Kidney glomerular epithelial cell (primary cell): ENCODE measurements around the gene NES.

Experiments used
- DNase-seq: peaks from one replicate; lab custom pipeline; 2025; lab: John Stamatoyannopoulos, UW

NES gene

GRCh38 chr1:156703741-156704140, 26.5 kb upstream of the NES start:
- no peak for DNase-seq

GRCh38 chr1:156703336-156703735, 26.1 kb upstream of the NES start:
- no peak for DNase-seq

GRCh38 chr1:156700736-156701531, 23.7 kb upstream of the NES start:
- DNase-seq, result no peak

GRCh38 chr1:156698995-156699394, 21.8 kb upstream of the NES start:
- DNase-seq, result no peak

GRCh38 chr1:156697481-156697880, 20.3 kb upstream of the NES start:
- DNase-seq, result peak; percentile 39

GRCh38 chr1:156696755-156697154, 19.5 kb upstream of the NES start:
- DNase-seq, result no peak

- no peak for DNase-seq
Observed at GRCh38 chr1:156694690-156694962, 17.4 kb upstream of the NES start.

- no peak for DNase-seq
Observed at GRCh38 chr1:156693848-156694689, 16.9 kb upstream of the NES start.

GRCh38 chr1:156692925-156693847, 16.0 kb upstream of the NES start:
- no peak for DNase-seq

- DNase-seq, result no peak
Observed at GRCh38 chr1:156692441-156692924, 15.3 kb upstream of the NES start.

GRCh38 chr1:156691665-156692440, 14.6 kb upstream of the NES start:
- peak; percentile 25 for DNase-seq

- no peak for DNase-seq
Observed at GRCh38 chr1:156691191-156691590, 14.0 kb upstream of the NES start.

- no peak for DNase-seq
Observed at GRCh38 chr1:156690675-156691036, 13.4 kb upstream of the NES start.

- peak; percentile 14 for DNase-seq
Observed at GRCh38 chr1:156689953-156690674, 12.9 kb upstream of the NES start.

- peak; percentile 70 for DNase-seq
Observed at GRCh38 chr1:156689035-156689952, 12.1 kb upstream of the NES start.

- peak; percentile 20 for DNase-seq
Observed at GRCh38 chr1:156684227-156684782, 7.1 kb upstream of the NES start.

GRCh38 chr1:156682166-156682890, 5.1 kb upstream of the NES start:
- DNase-seq, result no peak

GRCh38 chr1:156681196-156681960, 4.2 kb upstream of the NES start:
- DNase-seq, result no peak
